K562 (cell line): ENCODE results near the gene SEZ6. TPM values are rescaled to one million over a fixed set of nuclear protein-coding genes. Genes with fewer than 3 reads are reported as not detected.

Experiments
- ARID2 ChIP-seq: fragments of 450-650 bp; IDR thresholded peaks from 2 replicates; pipeline ENCODE4 v1.6.1; 2017; ENCODE audit warnings: antibody characterized with exemption, mild to moderate bottlenecking
- CBX2 ChIP-seq: fragments of 200-600 bp; sonication (generic); IDR thresholded peaks from one replicate; pipeline ENCODE4 v1.6.1; 2012; ENCODE audit warnings: mild to moderate bottlenecking, low read length, inconsistent platforms; ENCODE audit not compliant: insufficient read depth, poor library complexity, severe bottlenecking
- ELF1 ChIP-seq: fragments of 200-800 bp; sonication (Bioruptor generic); IDR thresholded peaks from 2 replicates; pipeline ENCODE4 v1.6.1; 2016; ENCODE audit warnings: missing genetic modification characterization, missing compliant biosample characterization
- HDAC1 ChIP-seq, 2 experiments: fragments of 450-650 bp; IDR thresholded peaks; 2 replicates each; pipeline ENCODE4 v1.6.1; 2016 to 2017; ENCODE audit warnings: inconsistent platforms in 1 of 2, mild to moderate bottlenecking in 1 of 2, moderate library complexity in 1 of 2
- KDM2B ChIP-seq: fragments of 250-450 bp; sonication (Bioruptor Pico); IDR thresholded peaks from 2 replicates; pipeline ENCODE4 v1.8.0; 2021; ENCODE audit warnings: mild to moderate bottlenecking, moderate library complexity
- NFATC3 ChIP-seq: fragments of 450-650 bp; IDR thresholded peaks from 2 replicates; pipeline ENCODE4 v1.6.1; 2017; ENCODE audit warnings: mild to moderate bottlenecking
- NFE2 ChIP-seq: IDR thresholded peaks from 2 replicates; pipeline ENCODE4 v1.6.1; 2014; ENCODE audit warnings: antibody characterized with exemption, low read depth
- POU5F1 ChIP-seq: fragments of 150-350 bp; IDR thresholded peaks from 2 replicates; pipeline ENCODE4 v1.6.1; 2014; ENCODE audit warnings: borderline replicate concordance, low read length, low read depth, mild to moderate bottlenecking; ENCODE audit not compliant: partially characterized antibody
- polyA plus RNA-seq, 8 experiments: library from polyadenylated mRNA; depleted of rRNA in 4 of 8; stranded (reverse) in 5 of 8; unstranded in 3 of 8; fragments of >200 nt; fragmentation: Nextera tagmentation in 2 of 8; fragmentation: Illumina TruSeq in 1 of 8; extraction: Ambion mirVana in 2 of 8; extraction: Trizol in 1 of 8; gene quantifications; 2 replicates each; pipeline versions ENCODE4 v1.2.1 to v1.2.3, GENCODE V29; 2011 to 2014; ENCODE audit warnings: inconsistent platforms in 1 of 8, missing spikeins in 1 of 8
- total RNA-seq, 7 experiments: library from RNA; depleted of rRNA in 6 of 7; stranded (reverse); fragments of >200 nt in 6 of 7; fragmentation: Illumina TruSeq in 2 of 7; extraction: Trizol in 2 of 7; gene quantifications; 2 replicates each; pipeline versions ENCODE4 v1.2.1 to v1.2.3, GENCODE V29; 2011 to 2021; ENCODE audit warnings: low replicate concordance in 1 of 7
- TF ChIP-seq, protein P1 (sequence below): fragments of 250-450 bp; sonication (Bioruptor Pico); IDR thresholded peaks from 2 replicates; pipeline ENCODE4 v1.4.0; 2020; ENCODE audit warnings: mild to moderate bottlenecking
- TF ChIP-seq, protein P2 (sequence below), 2 experiments: fragments of 250-450 bp in 1 of 2; fragments of 450-650 bp in 1 of 2; sonication (Bioruptor Pico) in 1 of 2; IDR thresholded peaks; 2 replicates each; pipeline versions ENCODE4 v1.6.1 to v1.8.0; 2016 to 2021; ENCODE audit warnings: mild to moderate bottlenecking in 2 of 2, moderate library complexity in 2 of 2, missing compliant biosample characterization in 1 of 2, missing genetic modification characterization in 1 of 2
- TF ChIP-seq, protein P3 (sequence below): sonication (generic); formaldehyde crosslinking; IDR thresholded peaks from 2 replicates; pipeline ENCODE4 v1.8.1; 2023; ENCODE audit warnings: mild to moderate bottlenecking, missing genetic modification reagents
- TF ChIP-seq, protein P4 (sequence below): fragments of 250-450 bp; sonication (Bioruptor Pico); IDR thresholded peaks from 2 replicates; pipeline ENCODE4 v1.9.0; 2021; ENCODE audit warnings: mild to moderate bottlenecking
- TF ChIP-seq, protein P5 (sequence below): fragments of 450-650 bp; formaldehyde crosslinking; IDR thresholded peaks from 2 replicates; pipeline ENCODE4 v1.4.0; 2022; ENCODE audit warnings: mild to moderate bottlenecking, moderate library complexity
- TF ChIP-seq, protein P6 (sequence below), 2 experiments: fragments of 450-650 bp in 1 of 2; sonication (generic) in 1 of 2; formaldehyde crosslinking; conservative IDR thresholded peaks; 2 replicates each; pipeline versions ENCODE4 v1.4.0 to v1.8.1; 2020 to 2022; ENCODE audit warnings: mild to moderate bottlenecking in 1 of 2, missing genetic modification reagents in 1 of 2
- TF ChIP-seq, protein P7 (sequence below): fragments of 450-650 bp; conservative IDR thresholded peaks from 2 replicates; pipeline ENCODE4 v1.6.1; 2016; ENCODE audit warnings: missing genetic modification characterization, low read depth, mild to moderate bottlenecking, missing compliant biosample characterization, moderate library complexity

Gene SEZ6
- total and polyA plus RNA-seq, 9 of the 15 experiments (the other 6 are each of a cell fraction or from before 2014, with no cell fraction given), result not detected

DNA sequence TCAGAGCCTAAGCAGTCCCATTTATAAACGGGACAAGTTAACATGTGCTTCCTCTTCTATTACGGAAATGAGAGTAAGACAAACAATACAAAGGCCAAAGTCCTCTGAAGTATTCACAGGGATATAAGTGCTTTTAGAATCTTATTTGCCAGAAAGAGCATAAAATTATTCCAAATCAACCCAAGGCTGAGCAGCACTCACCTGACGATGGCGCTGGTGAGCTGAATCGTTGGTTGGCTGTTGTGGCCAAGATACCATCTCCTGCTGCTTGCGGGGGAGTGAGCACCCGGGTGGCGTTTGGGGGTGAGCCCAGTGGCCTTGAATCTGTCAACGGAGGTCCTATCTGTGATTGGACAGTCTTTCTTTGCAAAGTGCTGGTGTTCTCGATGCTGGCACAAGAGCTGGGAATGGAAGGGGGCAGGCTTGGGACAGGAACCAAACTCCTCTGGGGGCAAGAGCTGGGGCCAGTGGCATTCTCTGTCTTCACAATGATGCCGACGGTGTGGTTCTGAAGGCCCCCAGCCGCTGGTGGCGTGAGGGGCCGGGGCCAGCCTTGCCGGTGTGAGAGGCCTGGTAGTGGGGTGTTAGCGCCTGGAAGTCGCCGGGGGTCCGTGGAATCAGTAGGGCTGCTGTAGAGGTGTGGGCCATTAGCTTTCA, 93.4 kb downstream of the SEZ6 start (continued):
- TF ChIP-seq, protein P1, sequence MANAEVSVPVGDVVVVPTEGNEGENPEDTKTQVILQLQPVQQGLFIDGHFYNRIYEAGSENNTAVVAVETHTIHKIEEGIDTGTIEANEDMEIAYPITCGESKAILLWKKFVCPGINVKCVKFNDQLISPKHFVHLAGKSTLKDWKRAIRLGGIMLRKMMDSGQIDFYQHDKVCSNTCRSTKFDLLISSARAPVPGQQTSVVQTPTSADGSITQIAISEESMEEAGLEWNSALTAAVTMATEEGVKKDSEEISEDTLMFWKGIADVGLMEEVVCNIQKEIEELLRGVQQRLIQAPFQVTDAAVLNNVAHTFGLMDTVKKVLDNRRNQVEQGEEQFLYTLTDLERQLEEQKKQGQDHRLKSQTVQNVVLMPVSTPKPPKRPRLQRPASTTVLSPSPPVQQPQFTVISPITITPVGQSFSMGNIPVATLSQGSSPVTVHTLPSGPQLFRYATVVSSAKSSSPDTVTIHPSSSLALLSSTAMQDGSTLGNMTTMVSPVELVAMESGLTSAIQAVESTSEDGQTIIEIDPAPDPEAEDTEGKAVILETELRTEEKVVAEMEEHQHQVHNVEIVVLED, result no peak
- TF ChIP-seq, protein P2, sequence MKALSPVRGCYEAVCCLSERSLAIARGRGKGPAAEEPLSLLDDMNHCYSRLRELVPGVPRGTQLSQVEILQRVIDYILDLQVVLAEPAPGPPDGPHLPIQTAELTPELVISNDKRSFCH (CRISPR knock-in tag; IDR thresholded peaks at IDR 0.05), result no peak
- TF ChIP-seq, protein P2 (tag; IDR thresholded peaks at IDR 0.05), result peak; percentile 35; the same call in 1 of the 2 replicates
- TF ChIP-seq, protein P3, sequence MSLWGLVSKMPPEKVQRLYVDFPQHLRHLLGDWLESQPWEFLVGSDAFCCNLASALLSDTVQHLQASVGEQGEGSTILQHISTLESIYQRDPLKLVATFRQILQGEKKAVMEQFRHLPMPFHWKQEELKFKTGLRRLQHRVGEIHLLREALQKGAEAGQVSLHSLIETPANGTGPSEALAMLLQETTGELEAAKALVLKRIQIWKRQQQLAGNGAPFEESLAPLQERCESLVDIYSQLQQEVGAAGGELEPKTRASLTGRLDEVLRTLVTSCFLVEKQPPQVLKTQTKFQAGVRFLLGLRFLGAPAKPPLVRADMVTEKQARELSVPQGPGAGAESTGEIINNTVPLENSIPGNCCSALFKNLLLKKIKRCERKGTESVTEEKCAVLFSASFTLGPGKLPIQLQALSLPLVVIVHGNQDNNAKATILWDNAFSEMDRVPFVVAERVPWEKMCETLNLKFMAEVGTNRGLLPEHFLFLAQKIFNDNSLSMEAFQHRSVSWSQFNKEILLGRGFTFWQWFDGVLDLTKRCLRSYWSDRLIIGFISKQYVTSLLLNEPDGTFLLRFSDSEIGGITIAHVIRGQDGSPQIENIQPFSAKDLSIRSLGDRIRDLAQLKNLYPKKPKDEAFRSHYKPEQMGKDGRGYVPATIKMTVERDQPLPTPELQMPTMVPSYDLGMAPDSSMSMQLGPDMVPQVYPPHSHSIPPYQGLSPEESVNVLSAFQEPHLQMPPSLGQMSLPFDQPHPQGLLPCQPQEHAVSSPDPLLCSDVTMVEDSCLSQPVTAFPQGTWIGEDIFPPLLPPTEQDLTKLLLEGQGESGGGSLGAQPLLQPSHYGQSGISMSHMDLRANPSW (CRISPR knock-in tag), result no peak
- no peak for TF ChIP-seq ELF1 (tag)
- peak; percentile 52 to 79; a peak in 2 of 4 replicates for TF ChIP-seq HDAC1 (IDR thresholded peaks at IDR 0.05)
- TF ChIP-seq, protein P4, sequence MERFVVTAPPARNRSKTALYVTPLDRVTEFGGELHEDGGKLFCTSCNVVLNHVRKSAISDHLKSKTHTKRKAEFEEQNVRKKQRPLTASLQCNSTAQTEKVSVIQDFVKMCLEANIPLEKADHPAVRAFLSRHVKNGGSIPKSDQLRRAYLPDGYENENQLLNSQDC, result no peak
- TF ChIP-seq NFE2, result no peak
- TF ChIP-seq, protein P5, sequence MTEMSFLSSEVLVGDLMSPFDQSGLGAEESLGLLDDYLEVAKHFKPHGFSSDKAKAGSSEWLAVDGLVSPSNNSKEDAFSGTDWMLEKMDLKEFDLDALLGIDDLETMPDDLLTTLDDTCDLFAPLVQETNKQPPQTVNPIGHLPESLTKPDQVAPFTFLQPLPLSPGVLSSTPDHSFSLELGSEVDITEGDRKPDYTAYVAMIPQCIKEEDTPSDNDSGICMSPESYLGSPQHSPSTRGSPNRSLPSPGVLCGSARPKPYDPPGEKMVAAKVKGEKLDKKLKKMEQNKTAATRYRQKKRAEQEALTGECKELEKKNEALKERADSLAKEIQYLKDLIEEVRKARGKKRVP, result no peak
- TF ChIP-seq POU5F1, result no peak
- TF ChIP-seq NFATC3, result no peak
- TF ChIP-seq KDM2B (CRISPR knock-in tag), result no peak
- TF ChIP-seq ARID2, result no peak
- TF ChIP-seq, protein P6, sequence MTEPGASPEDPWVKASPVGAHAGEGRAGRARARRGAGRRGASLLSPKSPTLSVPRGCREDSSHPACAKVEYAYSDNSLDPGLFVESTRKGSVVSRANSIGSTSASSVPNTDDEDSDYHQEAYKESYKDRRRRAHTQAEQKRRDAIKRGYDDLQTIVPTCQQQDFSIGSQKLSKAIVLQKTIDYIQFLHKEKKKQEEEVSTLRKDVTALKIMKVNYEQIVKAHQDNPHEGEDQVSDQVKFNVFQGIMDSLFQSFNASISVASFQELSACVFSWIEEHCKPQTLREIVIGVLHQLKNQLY (CRISPR knock-in tag; conservative IDR thresholded peaks at IDR 0.05), result no peak
- TF ChIP-seq, protein P7, sequence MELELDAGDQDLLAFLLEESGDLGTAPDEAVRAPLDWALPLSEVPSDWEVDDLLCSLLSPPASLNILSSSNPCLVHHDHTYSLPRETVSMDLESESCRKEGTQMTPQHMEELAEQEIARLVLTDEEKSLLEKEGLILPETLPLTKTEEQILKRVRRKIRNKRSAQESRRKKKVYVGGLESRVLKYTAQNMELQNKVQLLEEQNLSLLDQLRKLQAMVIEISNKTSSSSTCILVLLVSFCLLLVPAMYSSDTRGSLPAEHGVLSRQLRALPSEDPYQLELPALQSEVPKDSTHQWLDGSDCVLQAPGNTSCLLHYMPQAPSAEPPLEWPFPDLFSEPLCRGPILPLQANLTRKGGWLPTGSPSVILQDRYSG (tag), result no peak
- no peak for TF ChIP-seq CBX2
